MCF 10A (cell line): ENCODE results near the gene SS18. TPM values are rescaled to one million over a fixed set of nuclear protein-coding genes. Genes with fewer than 3 reads are reported as not detected.

ENCODE experiments used
- BruUV-seq: library from RNA; stranded (reverse); fragments of 400-500 nt; replicated peaks from 2 replicates; lab custom pipeline; 2021; lab: Mats Ljungman, UMichigan
- CTCF ChIA-PET: fragments of 300-600 bp; sonication (Branson Sonifier 250); formaldehyde crosslinking; extraction: SDS; loops from one replicate; lab custom pipeline; 2021; ENCODE audit warnings: antibody characterized with exemption, inconsistent platforms; lab: Yijun Ruan, JAX
- POLR2A ChIA-PET: fragments of 300-600, 350-650 bp; sonication (Branson Sonifier 250); formaldehyde crosslinking; extraction: SDS; loops from one replicate; lab custom pipeline; 2020; ENCODE audit warnings: antibody characterized with exemption, inconsistent platforms; lab: Yijun Ruan, JAX
- DNase-seq: peaks from one replicate; pipeline ENCODE4 v3.0.0-alpha.2; 2018; ENCODE audit not compliant: unreplicated experiment
- H3K27ac Mint-ChIP-seq: one replicate; pipeline ENCODE4 v1.8.0; 2022; ENCODE audit warnings: mild to moderate bottlenecking, low read depth, mixed read lengths; ENCODE audit not compliant: unreplicated experiment
- H3K27me3 Mint-ChIP-seq: one replicate; pipeline ENCODE4 v1.8.0; 2022; ENCODE audit warnings: mixed read lengths; ENCODE audit not compliant: insufficient read depth, unreplicated experiment
- H3K36me3 Mint-ChIP-seq: one replicate; pipeline ENCODE4 v1.8.0; 2022; ENCODE audit warnings: mild to moderate bottlenecking, moderate library complexity, mixed read lengths; ENCODE audit not compliant: insufficient read depth, unreplicated experiment
- H3K4me1 Mint-ChIP-seq: one replicate; pipeline ENCODE4 v1.8.0; 2022; ENCODE audit warnings: mixed read lengths; ENCODE audit not compliant: insufficient read depth, unreplicated experiment
- H3K4me3 Mint-ChIP-seq: one replicate; pipeline ENCODE4 v1.8.0; 2022; ENCODE audit warnings: mild to moderate bottlenecking, moderate library complexity, mixed read lengths; ENCODE audit not compliant: unreplicated experiment
- H3K9me3 Mint-ChIP-seq: one replicate; pipeline ENCODE4 v1.8.0; 2022; ENCODE audit warnings: mixed read lengths; ENCODE audit not compliant: unreplicated experiment
- intact Hi-C: fragments of 100-400 bp; cut with micrococcal nuclease; formaldehyde crosslinking; loops from 2 replicates; pipeline ENCODE4 v1.14.1; 2022
- total RNA-seq: library from RNA; stranded (reverse); gene quantifications from 2 replicates; pipeline ENCODE4 v1.2.3, GENCODE V29; 2022
- TF ChIP-seq, protein P1 (sequence below): fragments of 200-600 bp; IDR thresholded peaks from one replicate; pipeline ENCODE4 v1.8.0; 2022; ENCODE audit warnings: antibody characterized with exemption, mild to moderate bottlenecking; ENCODE audit not compliant: unreplicated experiment

SS18 gene
- total RNA-seq, 1 experiment from 2014 or later, result 89.9 TPM

DNA sequence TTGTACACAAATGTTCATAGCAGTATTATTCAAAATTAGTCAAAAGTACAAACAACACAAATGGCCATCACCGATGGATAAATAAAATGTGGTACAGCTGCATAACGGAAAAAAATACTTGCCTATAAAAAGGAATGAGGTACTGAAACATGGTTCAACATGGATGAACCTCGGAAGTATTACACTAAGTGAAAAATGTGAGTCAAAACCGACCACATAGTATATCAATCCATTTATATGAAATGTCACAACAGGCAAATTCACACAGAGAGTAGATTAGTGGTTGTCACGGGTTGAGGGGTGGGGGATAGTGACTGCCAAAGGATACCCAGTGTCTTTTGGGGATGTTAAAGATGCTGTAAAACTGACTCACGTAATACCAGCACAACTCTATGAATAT lies 3.5 kb downstream of the SS18 start:
- ChIA-PET POLR2A (interaction anchor here (0.7 to 3.2 kb wide), 3 partner anchors 9 to 454 kb away, joined by 3 to 24 read pairs (median 6); no protein-coding TSS in a partner anchor), CTCF (no interaction called here)
- TF ChIP-seq, protein P1, sequence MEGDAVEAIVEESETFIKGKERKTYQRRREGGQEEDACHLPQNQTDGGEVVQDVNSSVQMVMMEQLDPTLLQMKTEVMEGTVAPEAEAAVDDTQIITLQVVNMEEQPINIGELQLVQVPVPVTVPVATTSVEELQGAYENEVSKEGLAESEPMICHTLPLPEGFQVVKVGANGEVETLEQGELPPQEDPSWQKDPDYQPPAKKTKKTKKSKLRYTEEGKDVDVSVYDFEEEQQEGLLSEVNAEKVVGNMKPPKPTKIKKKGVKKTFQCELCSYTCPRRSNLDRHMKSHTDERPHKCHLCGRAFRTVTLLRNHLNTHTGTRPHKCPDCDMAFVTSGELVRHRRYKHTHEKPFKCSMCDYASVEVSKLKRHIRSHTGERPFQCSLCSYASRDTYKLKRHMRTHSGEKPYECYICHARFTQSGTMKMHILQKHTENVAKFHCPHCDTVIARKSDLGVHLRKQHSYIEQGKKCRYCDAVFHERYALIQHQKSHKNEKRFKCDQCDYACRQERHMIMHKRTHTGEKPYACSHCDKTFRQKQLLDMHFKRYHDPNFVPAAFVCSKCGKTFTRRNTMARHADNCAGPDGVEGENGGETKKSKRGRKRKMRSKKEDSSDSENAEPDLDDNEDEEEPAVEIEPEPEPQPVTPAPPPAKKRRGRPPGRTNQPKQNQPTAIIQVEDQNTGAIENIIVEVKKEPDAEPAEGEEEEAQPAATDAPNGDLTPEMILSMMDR, result no peak
- Mint-ChIP-seq H3K27ac (no peak overlapping the region), H3K4me1 (peaks cover 18% of the 10 kb centered on the region), H3K9me3 (no peaks in the 10 kb centered on the region), H3K27me3 (no peaks in the 10 kb centered on the region), H3K4me3 (no peak overlapping the region), H3K36me3 (peaks cover 32% of the 10 kb centered on the region)
- intact Hi-C loops, result no loop called here
- no TSS peak for BruUV-seq
- DNase-seq, result no peak

DNA sequence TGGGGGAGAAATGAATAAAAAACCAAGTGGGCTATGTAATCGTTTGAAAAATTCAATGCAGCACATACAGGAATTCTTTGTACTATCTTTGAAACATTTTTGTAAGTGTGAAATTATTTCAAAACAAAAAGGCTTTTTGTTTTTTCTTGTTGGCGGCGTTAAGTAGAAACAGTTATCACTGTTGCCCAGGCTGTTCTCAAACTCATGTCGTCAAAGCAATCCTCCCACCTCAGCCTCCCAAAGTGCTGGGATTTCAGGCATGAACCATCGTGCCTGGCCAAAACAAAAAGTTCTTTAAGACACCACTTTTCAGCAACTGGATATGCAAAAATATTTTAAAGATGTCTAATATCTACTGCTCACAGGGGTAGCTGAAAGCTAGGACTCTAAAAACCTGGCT lies 5.4 kb downstream of the SS18 start:
- ChIA-PET POLR2A (no interaction called here), CTCF (no interaction called here)
- H3K27me3 Mint-ChIP-seq, result no peaks in the 10 kb centered on the region
- H3K36me3 Mint-ChIP-seq, result peaks cover 50% of the 10 kb centered on the region
- TF ChIP-seq, protein P1, result no peak
- DNase-seq, result no peak
- H3K27ac Mint-ChIP-seq, result no peak overlapping the region
- no peaks in the 10 kb centered on the region for H3K9me3 Mint-ChIP-seq
- intact Hi-C loops, result no loop called here
- BruUV-seq, result no TSS peak
- no peak overlapping the region for H3K4me3 Mint-ChIP-seq
- peaks cover 19% of the 10 kb centered on the region for H3K4me1 Mint-ChIP-seq

DNA sequence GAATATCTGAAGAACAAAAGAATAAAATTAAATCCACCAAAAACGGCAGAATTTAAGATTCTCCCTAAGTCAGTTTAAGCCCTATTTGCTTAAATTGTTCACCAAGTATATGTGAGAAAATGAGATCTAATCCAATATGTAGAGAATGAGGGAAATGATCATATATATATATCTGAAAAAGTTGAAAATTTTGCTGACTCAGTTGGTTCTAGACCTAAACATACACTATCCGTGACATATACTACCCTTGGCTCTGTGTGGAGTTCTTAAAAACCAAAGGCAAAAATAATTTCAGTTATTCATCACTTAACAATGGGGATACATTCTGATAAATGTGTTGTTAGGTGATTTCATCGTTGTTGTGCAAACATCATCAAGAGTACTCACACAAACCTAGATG lies 7.3 kb downstream of the SS18 start:
- Mint-ChIP-seq H3K9me3 (no peaks in the 10 kb centered on the region), H3K36me3 (peaks cover 50% of the 10 kb centered on the region), H3K4me1 (peaks cover 10% of the 10 kb centered on the region), H3K4me3 (no peak overlapping the region), H3K27me3 (no peaks in the 10 kb centered on the region), H3K27ac (no peak overlapping the region)
- DNase-seq, result no peak
- ChIA-PET POLR2A (no interaction called here), CTCF (no interaction called here)
- no TSS peak for BruUV-seq
- intact Hi-C loops, result no loop called here
- TF ChIP-seq, protein P1, result no peak

DNA sequence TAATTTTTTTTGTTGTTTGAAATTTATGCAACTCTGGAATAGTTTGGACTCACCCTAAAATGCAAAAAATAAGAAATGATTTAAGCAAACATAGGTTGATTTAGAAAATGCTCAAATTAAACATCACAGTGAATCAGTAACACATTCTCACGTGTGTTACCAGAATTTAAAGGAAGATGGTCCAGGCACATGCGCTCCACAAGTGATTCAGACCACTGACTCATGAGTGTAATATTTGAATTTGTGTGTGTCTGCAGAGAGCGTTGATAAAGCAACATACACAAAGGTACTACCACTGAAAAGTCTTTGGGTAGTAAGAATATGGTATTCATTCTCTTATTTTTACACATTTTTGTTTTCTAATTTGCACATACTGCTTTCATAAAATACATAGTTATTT lies 7.9 kb downstream of the SS18 start:
- no peak overlapping the region for H3K27ac Mint-ChIP-seq
- peaks cover 10% of the 10 kb centered on the region for H3K4me1 Mint-ChIP-seq
- intact Hi-C loops, result no loop called here
- no peak overlapping the region for H3K4me3 Mint-ChIP-seq
- no TSS peak for BruUV-seq
- DNase-seq, result peak; percentile 16
- ChIA-PET POLR2A (no interaction called here), CTCF (no interaction called here)
- TF ChIP-seq, protein P1, result no peak
- H3K27me3 Mint-ChIP-seq, result no peaks in the 10 kb centered on the region
- H3K36me3 Mint-ChIP-seq, result peaks cover 50% of the 10 kb centered on the region
- H3K9me3 Mint-ChIP-seq, result no peaks in the 10 kb centered on the region
